NCI-H345 treated with DMSO at 0.1 percent for 48 hours (cell line): ENCODE data around the gene GAD2.

Source experiments
- DNase-seq: peaks from one replicate; lab custom pipeline; 2025; ENCODE audit not compliant: unreplicated experiment; lab: John Stamatoyannopoulos, UW

GAD2 gene

DNA sequence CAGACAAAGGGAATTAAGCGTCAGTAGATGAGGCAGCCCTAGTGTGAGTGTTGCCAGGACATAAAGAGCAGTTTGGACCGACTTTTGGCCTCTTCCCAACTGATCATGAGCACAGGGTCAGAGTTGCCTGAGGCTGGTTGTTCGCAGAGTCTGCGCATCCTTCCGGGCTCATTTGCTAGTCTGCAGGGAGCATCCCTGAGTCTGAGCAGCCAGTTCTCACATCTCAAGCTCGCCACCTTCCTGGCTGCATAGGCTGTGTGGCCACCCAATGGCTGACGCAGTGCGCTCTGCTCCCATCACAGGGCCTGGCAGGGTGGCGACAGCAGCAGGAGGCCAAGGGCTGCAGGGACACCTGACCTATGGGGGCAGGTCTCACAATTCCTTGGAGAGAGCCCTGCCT lies 5.0 kb downstream of the GAD2 start:
- DNase-seq: no peak

- DNase-seq: no peak
These were observed 6.0 kb downstream of the GAD2 start for GRCh38 chr10:26222563-26222962.

DNA sequence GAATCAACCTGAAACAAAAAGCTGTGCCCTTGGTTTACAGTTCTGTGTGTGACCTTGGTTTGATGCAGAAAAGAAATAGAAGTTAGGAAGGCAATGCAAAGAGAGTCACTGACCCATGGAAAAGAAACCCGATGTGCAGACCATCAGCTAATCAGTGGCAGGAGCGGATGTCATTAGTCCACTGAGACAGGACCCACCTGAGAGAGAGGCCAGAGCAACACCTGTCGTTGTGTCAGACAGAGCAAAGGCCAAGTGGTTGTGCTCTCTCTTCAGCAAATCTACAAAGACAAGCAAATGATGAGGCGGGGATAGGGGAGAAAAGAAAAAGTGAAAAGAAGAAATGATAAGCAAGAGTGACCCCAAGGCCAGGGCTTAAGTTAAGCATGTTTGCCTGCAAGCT lies 8.7 kb downstream of the GAD2 start:
- DNase-seq: no peak

DNA sequence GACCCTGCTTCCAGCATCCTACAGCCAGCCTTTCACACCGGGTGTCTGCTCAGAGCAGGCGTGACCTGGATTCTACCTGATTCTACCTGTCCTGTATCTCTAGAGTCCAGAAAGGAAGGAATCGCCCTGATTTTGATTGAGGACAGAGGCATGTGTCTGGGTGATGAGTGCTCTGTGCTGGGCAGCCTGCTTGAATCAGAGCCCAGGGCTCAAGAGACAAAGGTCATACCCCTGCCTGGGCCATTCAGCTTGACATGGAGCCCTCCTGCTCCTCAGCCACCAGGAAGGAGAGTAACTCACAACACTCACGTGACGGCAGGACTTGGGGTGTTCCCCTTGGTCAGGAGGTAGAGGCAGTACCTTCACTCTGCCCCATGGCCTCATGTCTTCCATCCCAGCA lies 11.2 kb downstream of the GAD2 start:
- DNase-seq: no peak

GRCh38 chr10:26232174-26232573 lies 15.6 kb downstream of the GAD2 start:
- no peak for DNase-seq

DNA sequence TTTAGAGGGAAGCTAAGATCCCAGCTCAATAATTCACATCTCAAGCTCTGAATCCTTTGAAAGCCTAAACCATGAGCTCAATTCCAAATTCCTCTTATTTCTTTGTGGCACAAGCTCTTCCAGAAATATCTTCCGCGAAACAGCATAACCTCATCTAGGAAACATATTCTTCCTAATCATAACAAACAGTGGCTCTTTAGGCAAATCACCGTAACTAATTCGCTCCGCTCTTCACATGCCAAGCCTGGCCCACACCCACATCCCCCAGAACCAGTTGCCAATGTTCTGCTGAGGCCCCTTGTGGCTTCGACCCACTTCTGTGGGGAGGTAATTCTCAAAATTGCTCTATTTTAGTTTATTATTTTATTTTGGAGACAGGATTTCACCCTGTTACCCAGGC lies 19.2 kb downstream of the GAD2 start:
- DNase-seq: no peak

GRCh38 chr10:26238378-26238777 lies 21.8 kb downstream of the GAD2 start:
- no peak for DNase-seq

- DNase-seq: no peak
These were observed 26.3 kb downstream of the GAD2 start for GRCh38 chr10:26242706-26243350.

DNA sequence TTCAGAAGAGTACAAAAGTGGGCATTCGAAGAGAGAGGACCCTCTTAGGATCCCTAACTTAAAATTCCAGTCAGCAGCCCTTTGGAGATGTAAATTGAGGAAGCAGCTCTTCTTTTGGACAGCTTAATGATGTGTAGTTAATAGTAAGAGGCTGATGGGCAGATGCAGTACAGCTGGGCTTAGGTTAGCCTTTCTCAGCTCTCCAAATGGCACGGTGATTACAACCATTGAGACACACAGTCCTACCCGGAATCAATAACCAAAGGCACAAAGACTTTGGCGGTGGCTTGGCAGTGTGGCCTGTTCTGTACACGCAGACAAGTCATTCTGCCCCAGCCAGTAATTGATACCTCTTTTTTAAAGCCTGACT lies 26.8 kb downstream of the GAD2 start:
- DNase-seq: no peak

- DNase-seq: no peak
These were observed 33.1 kb downstream of the GAD2 start for GRCh38 chr10:26249681-26250080.

GRCh38 chr10:26251925-26252324 lies 35.4 kb downstream of the GAD2 start:
- no peak for DNase-seq

- DNase-seq: no peak
These were observed 38.0 kb downstream of the GAD2 start for GRCh38 chr10:26254616-26255015.

DNA sequence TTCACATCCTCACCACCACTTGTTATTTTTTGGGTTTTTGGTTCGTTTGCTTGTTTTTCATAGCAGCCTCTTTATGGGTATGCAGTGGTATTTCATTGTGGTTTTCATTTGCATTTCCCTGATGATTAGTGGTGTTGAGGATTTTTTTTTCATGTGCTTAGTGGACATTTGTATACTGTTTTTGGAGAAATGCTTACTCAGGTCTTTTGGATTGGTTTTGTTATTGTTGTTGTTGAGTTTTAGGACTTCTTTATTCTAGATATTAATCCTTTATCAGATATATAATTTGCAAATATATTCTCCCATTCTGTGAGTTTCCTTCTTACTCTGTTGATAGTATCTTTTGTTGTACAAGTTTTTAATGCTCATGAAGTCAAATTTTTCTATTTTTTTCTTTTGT lies 42.8 kb downstream of the GAD2 start:
- no peak for DNase-seq

- DNase-seq: no peak
These were observed 53.2 kb downstream of the GAD2 start for GRCh38 chr10:26269754-26270153.

DNA sequence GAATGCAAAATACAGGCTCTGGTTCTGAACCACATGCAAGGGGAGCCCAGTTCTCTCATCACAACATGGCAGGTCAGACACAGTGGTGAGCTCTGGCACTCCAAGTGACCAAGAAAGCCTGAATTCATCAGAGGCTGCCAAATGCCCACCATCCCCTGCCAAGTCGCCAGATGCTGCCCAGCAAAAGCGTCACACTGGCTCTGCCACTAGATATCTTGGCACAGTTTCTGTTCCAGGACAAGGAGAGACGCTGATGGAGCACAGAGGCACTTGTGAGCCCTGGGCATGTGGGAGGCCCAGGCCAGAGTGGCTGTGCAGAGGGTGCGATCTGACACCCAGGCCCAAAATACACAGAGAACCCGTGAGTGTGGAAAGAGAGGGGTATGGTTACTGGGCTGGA lies 57.8 kb downstream of the GAD2 start:
- DNase-seq: no peak

DNA sequence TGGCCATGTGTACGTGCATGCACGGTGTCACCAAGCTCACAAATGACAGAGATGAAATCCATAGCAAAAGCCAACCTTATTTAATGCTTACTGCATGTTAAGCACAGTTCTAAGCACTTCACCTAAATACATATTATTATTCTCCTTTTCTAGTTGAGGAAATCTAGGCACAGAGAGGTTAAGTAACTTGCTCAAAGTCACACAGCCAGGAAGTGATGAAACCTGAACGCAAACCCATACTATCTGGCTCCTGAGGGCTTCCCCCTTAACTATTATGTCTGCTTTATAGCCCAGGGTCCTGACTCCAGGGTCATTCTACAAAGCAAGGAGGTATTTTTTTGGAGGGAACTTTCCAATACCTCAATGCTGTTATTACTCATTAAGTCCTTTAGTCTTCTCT lies 61.7 kb downstream of the GAD2 start:
- DNase-seq: no peak

DNA sequence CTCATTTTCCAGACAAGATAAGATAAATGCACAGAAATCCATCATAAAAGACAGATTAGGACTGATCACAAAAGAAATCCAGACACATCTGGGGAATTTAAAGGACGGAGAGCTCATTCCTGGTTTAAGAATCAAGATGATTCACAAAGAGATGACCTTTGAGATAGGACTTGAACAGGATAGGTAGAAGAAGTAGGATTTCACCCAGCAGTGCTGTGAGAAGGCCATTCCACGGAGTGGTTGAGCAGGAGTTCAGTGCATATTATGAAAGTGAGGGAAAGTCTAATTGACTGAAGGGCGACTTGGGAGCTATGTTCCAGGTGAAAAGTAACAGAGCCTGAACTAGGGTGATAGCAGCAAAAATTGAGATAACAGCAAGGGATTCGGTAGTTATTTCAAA lies 73.7 kb downstream of the GAD2 start:
- no peak for DNase-seq

- no peak for DNase-seq
These were observed 75.3 kb downstream of the GAD2 start for GRCh38 chr10:26291721-26292480.

DNA sequence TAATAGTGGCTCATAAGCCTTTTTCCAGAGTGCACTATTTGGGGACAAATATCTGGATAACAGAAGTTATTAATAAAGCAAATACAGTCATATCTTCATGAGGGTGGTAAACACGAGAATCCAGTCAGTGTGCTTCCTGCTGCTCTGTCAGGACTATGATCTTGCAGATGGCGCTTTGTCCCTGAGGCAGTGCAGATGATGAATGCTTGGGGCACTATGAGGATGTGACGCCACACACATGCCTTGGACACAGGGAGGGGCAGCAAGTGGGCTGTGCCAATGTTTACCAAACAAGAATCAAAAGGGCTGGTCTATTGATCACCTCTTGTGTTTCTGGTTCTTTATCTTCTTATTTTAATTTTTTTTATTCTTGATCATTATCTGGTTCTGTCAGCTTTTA lies 79.8 kb downstream of the GAD2 start:
- DNase-seq: no peak

DNA sequence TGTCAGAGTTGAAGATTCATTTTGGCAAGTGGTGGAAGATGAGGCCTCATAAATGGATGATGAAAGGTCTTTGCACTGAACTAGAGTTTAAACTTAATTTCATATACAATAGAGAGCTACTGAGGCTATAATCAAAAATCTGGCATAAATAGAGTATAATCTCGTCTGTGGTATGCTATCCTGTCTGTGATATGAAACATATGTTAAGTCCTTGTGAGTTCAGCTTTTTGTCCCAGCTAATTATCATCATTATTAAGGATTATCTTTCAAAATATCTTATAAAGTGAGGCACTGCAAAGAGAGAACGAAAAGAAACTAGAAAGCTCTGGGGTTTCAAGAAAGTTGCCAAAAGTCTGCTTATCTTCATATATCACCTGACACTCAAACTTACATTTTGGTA lies 83.4 kb downstream of the GAD2 start:
- DNase-seq: no peak

- DNase-seq: no peak
These were observed 86.8 kb downstream of the GAD2 start for GRCh38 chr10:26303366-26303765.

DNA sequence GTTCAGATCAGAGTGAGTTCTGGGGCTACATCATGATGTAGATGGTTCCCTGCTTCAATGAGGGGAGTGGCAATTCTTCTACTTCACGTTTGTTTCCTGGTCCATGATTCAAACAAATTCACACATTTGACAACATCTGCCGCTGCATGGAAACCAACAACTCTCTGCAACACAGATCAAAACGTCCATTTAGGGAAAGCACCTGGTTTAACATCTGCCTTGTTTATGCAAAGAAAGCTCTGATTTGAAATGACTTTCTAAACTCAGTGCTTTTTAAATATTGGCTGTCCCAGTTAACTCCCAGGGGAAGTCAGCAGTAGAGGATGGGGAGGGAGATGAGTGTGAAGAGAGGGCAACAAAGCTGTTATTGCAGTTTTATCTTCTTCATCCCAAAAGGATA lies 93.8 kb downstream of the GAD2 start:
- no peak for DNase-seq

DNA sequence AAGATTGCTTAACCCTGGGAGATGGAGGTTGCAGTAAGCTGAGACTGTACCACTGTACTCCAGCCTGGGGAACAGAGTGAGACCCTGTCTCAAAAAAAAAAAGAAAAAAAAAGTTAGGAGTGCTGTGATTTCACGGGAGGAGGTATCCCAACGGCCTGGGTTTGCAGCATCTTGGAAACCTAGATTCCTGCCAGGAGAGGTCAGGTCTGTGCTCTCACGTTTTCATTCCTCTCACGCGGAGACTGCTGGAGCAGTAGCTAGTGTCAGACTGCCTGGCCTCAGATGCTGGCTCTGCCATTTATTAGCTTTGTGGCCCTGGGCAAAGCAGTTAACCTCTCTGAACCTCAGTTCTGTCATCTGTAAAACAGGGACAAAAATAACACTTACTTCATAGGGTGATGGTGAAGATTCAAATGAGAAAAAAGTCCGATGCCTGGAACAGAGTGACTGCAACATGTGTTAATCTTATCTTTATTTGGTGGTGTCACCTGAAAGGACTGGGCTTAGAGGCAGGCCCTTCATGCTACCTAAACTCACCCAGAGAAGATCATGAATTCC lies 94.9 kb downstream of the GAD2 start:
- DNase-seq: no peak
